ENCODE data around the gene HIGD2A.

Gene HIGD2A

DNA sequence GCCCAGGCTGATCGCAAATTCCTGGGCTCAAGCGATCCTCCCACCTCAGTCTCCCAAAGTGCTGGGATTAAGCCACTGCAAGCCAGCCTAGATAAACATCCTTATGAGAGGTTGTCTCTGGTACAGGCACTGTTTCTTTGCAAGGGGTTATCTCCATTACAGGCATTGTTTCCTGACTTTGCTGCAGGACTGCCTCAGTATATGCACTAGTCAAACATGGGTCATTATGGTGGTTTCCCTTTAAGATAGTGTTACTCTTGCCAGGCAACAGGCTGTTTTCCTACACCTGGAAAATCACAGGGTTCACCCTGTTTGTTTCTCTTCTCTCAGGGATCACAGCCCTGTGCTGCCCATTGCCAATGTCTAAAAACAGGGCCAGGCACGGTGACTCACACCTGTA, 35.6 kb downstream of the HIGD2A start:
- no peak for DNase-seq (ENCODE audit: low read depth)
- TF ChIP-seq, protein P1, sequence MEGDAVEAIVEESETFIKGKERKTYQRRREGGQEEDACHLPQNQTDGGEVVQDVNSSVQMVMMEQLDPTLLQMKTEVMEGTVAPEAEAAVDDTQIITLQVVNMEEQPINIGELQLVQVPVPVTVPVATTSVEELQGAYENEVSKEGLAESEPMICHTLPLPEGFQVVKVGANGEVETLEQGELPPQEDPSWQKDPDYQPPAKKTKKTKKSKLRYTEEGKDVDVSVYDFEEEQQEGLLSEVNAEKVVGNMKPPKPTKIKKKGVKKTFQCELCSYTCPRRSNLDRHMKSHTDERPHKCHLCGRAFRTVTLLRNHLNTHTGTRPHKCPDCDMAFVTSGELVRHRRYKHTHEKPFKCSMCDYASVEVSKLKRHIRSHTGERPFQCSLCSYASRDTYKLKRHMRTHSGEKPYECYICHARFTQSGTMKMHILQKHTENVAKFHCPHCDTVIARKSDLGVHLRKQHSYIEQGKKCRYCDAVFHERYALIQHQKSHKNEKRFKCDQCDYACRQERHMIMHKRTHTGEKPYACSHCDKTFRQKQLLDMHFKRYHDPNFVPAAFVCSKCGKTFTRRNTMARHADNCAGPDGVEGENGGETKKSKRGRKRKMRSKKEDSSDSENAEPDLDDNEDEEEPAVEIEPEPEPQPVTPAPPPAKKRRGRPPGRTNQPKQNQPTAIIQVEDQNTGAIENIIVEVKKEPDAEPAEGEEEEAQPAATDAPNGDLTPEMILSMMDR (IDR thresholded peaks at IDR 0.05; ENCODE audit: control insufficient read depth, insufficient read depth, low read depth, low read length, missing control alignments) = no peak
- no peak overlapping the region for H3K4me3 ChIP-seq (ENCODE audit: control insufficient read depth, low read depth, low read length)

DNA sequence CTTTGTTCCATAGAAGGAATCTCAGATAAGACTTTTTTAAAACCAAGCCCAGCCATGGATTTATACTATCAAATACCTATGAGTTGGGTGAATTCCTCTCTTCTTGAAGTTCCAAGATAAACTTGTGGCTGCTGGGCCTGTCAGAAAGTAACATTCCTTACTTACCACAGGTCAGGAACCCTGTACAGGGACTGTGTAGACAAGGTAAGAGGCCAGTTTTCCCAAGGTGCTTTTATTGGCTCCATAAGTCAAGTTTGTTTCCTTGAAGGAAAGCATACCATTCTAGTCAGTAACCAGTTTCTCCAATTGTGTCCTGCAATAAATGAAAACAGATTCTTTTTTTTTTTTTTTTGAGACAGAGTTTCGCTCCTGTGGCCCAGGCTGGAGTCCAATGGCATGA, 36.6 kb downstream of the HIGD2A start:
- no peak overlapping the region for H3K4me3 ChIP-seq (ENCODE audit: control insufficient read depth, low read depth, low read length)
- DNase-seq (ENCODE audit: low read depth) = no peak
- TF ChIP-seq, protein P1 (IDR thresholded peaks at IDR 0.05; ENCODE audit: control insufficient read depth, insufficient read depth, low read depth, low read length, missing control alignments) = no peak

DNA sequence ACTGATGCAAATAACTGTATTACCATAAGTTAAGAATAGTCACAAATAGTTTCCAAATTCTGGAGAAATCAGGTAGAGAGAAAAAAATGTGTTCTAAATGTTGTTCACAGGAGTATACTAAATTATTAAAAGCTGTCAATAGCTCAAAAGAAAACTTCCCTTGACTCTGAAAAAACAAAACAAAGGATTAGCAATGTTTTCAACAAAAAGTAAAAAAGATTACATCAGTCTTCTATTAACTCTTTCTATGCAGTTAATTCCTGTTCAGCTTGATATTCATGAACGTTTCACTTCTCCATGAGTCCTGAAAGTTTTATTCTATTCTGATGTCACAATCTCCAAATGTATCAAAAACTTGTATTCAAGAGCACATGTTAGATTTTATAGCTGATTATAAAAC, 37.2 kb downstream of the HIGD2A start:
- no peak overlapping the region for H3K4me3 ChIP-seq (ENCODE audit: control insufficient read depth, low read depth, low read length)
- DNase-seq (ENCODE audit: low read depth) = no peak
- TF ChIP-seq, protein P1 (IDR thresholded peaks at IDR 0.05; ENCODE audit: control insufficient read depth, insufficient read depth, low read depth, low read length, missing control alignments) = no peak

DNA sequence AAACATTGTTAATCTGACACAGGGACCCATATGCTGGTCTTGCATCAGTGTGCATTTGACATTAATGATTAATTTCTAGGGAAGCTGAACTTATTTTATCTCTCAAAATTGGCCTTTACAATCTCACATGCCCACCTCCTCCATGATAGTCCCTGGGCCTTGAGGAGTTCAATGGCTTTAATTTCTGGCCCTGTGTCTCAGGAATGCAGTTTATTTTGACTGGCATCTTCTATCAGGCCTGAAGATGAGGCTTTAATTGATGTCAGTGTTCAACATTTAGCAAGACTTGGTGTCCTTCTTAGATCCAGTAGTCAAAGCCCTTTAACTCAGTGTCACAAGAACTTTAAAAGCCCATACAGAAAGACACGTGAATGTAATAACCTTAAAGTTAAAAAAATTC, 38.3 kb downstream of the HIGD2A start:
- no peak overlapping the region for H3K4me3 ChIP-seq (ENCODE audit: control insufficient read depth, low read depth, low read length)
- DNase-seq (ENCODE audit: low read depth) = no peak
- TF ChIP-seq, protein P1 (IDR thresholded peaks at IDR 0.05; ENCODE audit: control insufficient read depth, insufficient read depth, low read depth, low read length, missing control alignments) = no peak

DNA sequence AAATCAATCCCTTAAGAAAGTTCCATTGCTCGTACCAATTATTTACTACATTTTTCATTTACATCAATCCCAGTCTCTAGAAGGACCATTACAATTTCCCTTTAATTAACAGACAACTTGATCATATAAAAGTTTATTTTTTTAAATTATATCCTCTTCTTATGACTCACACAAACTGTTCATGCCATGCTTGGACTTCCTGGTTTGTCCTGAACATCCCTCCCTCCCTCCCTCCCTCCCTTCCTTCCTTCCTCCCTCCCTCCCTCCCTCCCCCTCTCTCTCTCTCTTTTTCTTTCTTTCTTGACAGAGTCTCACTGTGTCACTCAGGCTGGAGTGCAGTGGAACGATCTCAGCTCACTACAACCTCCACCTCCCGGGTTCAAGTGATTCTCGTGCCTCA, 39.4 kb downstream of the HIGD2A start:
- no peak for DNase-seq (ENCODE audit: low read depth)
- no peak overlapping the region for H3K4me3 ChIP-seq (ENCODE audit: control insufficient read depth, low read depth, low read length)
- TF ChIP-seq, protein P1 (IDR thresholded peaks at IDR 0.05; ENCODE audit: control insufficient read depth, insufficient read depth, low read depth, low read length, missing control alignments) = no peak

DNA sequence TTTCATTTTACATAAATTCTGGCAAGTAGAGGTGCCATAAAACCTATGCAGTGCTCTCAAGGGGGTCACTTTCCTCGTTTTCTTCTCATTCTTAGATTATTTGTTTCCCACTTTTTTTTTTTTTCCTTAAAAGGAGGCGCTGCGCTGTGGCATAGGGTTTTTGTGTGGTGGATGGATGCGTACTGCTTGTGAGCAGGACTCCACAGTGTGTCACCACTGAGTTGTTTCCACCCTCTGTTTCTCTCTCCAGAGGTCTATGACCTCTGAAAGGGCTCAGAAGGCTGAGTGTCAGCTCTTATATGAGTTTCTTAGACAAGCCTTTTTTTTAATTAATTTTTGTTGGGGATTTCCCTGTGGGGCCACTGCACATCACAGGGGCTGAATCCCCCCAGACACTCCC, 41.4 kb downstream of the HIGD2A start:
- TF ChIP-seq, protein P1 (IDR thresholded peaks at IDR 0.05; ENCODE audit: control insufficient read depth, insufficient read depth, low read depth, low read length, missing control alignments) = no peak
- DNase-seq (ENCODE audit: low read depth) = no peak
- H3K4me3 ChIP-seq (ENCODE audit: control insufficient read depth, low read depth, low read length) = no peak overlapping the region

DNA sequence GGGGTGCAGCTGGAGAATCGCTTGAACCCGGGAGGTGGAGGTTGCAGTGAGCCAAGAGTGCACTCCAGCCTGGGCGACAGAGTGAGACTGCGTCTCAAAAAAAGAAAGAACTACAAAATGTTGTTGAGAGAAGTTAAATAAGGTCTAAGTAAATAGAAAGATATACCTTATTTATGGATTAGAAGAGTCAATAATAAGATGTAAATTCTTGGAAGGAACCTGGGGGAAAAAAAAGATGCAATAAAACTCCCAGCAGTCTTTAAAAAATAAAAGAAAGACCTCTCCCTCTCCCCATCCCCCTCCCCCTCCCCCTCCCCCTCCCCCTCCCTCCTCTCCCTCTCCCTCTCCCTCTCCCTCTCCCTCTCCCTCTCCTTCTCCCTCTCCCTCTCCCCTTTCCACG, 44.2 kb downstream of the HIGD2A start:
- no peak overlapping the region for H3K4me3 ChIP-seq (ENCODE audit: control insufficient read depth, low read depth, low read length)
- TF ChIP-seq, protein P1 (IDR thresholded peaks at IDR 0.05; ENCODE audit: control insufficient read depth, insufficient read depth, low read depth, low read length, missing control alignments) = no peak
- DNase-seq (ENCODE audit: low read depth) = no peak
